GM19395 (cell line): ENCODE measurements around the gene STX18.
"Not testable (repeated sequence)": the region's sequence is repeated elsewhere in the genome, so short reads cannot be mapped to it uniquely, and the experiment has no call there.

Experiments
- ATAC-seq: cut with Tn5 transposase; IDR thresholded peaks from one replicate; pipeline ENCODE4 v1.9.1; 2021; ENCODE audit warnings: mild to moderate bottlenecking, moderate library complexity; ENCODE audit not compliant: unreplicated experiment

STX18 gene

GRCh38 chr4:4481399-4481994, 60.4 kb downstream of the STX18 start:
- no peak for ATAC-seq

- ATAC-seq, result no peak
Measured at GRCh38 chr4:4480685-4481398, 61.0 kb downstream of the STX18 start.

GRCh38 chr4:4480205-4480604, 61.6 kb downstream of the STX18 start:
- no peak for ATAC-seq

GRCh38 chr4:4479366-4479765, 62.5 kb downstream of the STX18 start:
- no peak for ATAC-seq

GRCh38 chr4:4477796-4478195, 64.1 kb downstream of the STX18 start:
- no peak for ATAC-seq

- ATAC-seq, result no peak
Measured at GRCh38 chr4:4477391-4477790, 64.5 kb downstream of the STX18 start.

- ATAC-seq, result no peak
Measured at GRCh38 chr4:4474476-4474875, 67.4 kb downstream of the STX18 start.

- ATAC-seq, result no peak
Measured at GRCh38 chr4:4472344-4472958, 69.4 kb downstream of the STX18 start.

GRCh38 chr4:4471195-4471594, 70.7 kb downstream of the STX18 start:
- ATAC-seq, result no peak

- ATAC-seq, result no peak
Measured at GRCh38 chr4:4470208-4470607, 71.6 kb downstream of the STX18 start.

GRCh38 chr4:4465238-4465637, 76.6 kb downstream of the STX18 start:
- ATAC-seq, result not testable (repeated sequence)

GRCh38 chr4:4462970-4463369, 78.9 kb downstream of the STX18 start:
- no peak for ATAC-seq

- no peak for ATAC-seq
Measured at GRCh38 chr4:4461850-4462249, 80.0 kb downstream of the STX18 start.

GRCh38 chr4:4461178-4461577, 80.7 kb downstream of the STX18 start:
- ATAC-seq, result no peak

GRCh38 chr4:4460759-4461158, 81.1 kb downstream of the STX18 start:
- ATAC-seq, result no peak

GRCh38 chr4:4459181-4459580, 82.7 kb downstream of the STX18 start:
- ATAC-seq, result no peak

- ATAC-seq, result no peak
Measured at GRCh38 chr4:4457803-4458553, 83.9 kb downstream of the STX18 start.

- ATAC-seq, result no peak
Measured at GRCh38 chr4:4456816-4457578, 84.9 kb downstream of the STX18 start.

GRCh38 chr4:4456351-4456750, 85.5 kb downstream of the STX18 start:
- ATAC-seq, result no peak

- peak; percentile 83 for ATAC-seq
Measured at GRCh38 chr4:4455210-4455865, 86.5 kb downstream of the STX18 start.
